BE2C (cell line): ENCODE measurements around the gene ATG7.
"Not testable (repeated sequence)": the region's sequence is repeated elsewhere in the genome, so short reads cannot be mapped to it uniquely, and the experiment has no call there.

Experiments
- DNase-seq: peaks from one replicate; pipeline ENCODE4 v3.0.0-alpha.2; 2020
- H3K27me3 ChIP-seq: fragments of 250-450 bp; sonication (Bioruptor Pico); 2 replicates; pipeline ENCODE4 v1.5.1; 2020; ENCODE audit warnings: mild to moderate bottlenecking
- H3K36me3 ChIP-seq: fragments of 250-450 bp; sonication (Bioruptor Pico); 2 replicates; pipeline ENCODE4 v1.5.1; 2020; ENCODE audit warnings: mild to moderate bottlenecking
- H3K4me1 ChIP-seq: fragments of 250-450 bp; sonication (Bioruptor Pico); 2 replicates; pipeline ENCODE4 v1.5.1; 2020
- H3K4me3 ChIP-seq: 2 replicates; pipeline ENCODE4 v1.5.1; 2011; ENCODE audit warnings: low read depth, low read length
- H3K9me3 ChIP-seq: fragments of 250-450 bp; sonication (Bioruptor Pico); 2 replicates; pipeline ENCODE4 v1.5.1; 2020
- TF ChIP-seq, protein P1 (sequence below): IDR thresholded peaks from 2 replicates; pipeline ENCODE4 v1.5.1; 2012; ENCODE audit warnings: mild to moderate bottlenecking, low read depth, low read length

ATG7 gene

DNA sequence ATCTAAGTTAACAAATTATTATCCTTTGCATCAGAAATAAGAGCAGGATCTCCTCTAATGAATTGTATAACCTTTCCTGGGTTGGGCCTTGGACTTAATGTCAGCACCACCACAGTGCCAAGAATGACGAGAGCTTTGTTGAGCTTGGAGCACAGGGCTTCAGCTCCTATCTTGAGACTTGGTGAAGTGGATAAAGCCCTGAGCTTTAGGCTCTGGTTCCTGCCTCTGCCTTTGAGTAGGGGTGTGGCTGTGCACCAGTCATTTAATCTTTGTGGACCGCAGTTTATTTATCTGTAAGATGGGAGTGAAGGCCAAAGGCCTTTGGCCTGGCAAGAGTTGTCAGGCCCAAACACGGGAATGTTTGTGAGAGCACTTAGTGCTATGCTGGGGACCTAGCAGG lies 209.4 kb downstream of the ATG7 start:
- TF ChIP-seq, protein P1, sequence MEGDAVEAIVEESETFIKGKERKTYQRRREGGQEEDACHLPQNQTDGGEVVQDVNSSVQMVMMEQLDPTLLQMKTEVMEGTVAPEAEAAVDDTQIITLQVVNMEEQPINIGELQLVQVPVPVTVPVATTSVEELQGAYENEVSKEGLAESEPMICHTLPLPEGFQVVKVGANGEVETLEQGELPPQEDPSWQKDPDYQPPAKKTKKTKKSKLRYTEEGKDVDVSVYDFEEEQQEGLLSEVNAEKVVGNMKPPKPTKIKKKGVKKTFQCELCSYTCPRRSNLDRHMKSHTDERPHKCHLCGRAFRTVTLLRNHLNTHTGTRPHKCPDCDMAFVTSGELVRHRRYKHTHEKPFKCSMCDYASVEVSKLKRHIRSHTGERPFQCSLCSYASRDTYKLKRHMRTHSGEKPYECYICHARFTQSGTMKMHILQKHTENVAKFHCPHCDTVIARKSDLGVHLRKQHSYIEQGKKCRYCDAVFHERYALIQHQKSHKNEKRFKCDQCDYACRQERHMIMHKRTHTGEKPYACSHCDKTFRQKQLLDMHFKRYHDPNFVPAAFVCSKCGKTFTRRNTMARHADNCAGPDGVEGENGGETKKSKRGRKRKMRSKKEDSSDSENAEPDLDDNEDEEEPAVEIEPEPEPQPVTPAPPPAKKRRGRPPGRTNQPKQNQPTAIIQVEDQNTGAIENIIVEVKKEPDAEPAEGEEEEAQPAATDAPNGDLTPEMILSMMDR: no peak
- no peaks in the 10 kb centered on the region for H3K36me3 ChIP-seq
- H3K27me3 ChIP-seq: no peaks in the 10 kb centered on the region
- no peak overlapping the region for H3K4me3 ChIP-seq
- H3K4me1 ChIP-seq: no peaks in the 10 kb centered on the region
- H3K9me3 ChIP-seq: no peaks in the 10 kb centered on the region
- no peak for DNase-seq

DNA sequence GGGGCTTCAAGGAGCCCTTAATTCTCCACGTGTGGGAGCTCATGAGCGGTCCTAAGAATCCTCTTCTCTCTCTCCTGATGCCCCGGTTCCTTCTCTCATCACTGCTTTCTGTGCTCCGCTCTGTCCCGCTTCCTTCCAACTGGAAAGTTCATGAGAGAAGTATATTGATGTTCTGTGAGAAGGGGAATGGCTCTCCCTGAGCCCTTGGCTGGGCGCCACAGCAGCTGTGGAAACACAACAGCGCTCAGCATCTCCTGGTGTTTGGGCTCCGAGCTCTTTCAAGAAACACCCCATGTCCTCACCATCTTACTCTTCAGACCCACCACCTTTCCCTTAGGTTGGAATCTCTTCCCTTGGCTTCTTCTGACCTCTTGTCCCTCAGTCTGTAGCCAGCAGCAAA lies 209.8 kb downstream of the ATG7 start:
- DNase-seq: no peak
- Histone ChIP-seq H3K36me3 (no peaks in the 10 kb centered on the region), H3K4me3 (no peak overlapping the region), H3K9me3 (no peaks in the 10 kb centered on the region), H3K4me1 (no peaks in the 10 kb centered on the region), H3K27me3 (no peaks in the 10 kb centered on the region)
- TF ChIP-seq, protein P1: no peak

DNA sequence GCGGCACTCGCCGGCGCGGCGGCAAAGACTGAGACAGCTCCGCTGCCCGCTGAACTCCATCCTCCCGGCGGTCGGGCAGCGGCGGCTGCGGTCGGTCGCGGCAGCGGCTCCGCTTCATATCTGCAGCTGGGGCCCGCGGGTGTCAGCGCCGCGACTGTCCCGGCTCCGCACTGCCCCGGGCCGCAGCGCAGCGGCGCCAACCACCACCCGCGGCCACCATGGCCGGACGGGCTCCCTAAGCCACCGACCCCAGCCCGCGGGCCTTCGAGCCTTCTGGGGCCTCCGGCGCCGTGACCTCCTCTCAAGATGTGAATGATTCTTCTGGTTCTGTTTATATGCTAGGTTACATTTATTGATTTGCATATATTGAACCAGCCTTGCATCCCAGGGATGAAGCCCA lies 216.2 kb downstream of the ATG7 start:
- not testable (repeated sequence) for DNase-seq, H3K36me3 ChIP-seq, H3K4me3 ChIP-seq, H3K4me1 ChIP-seq, H3K27me3 ChIP-seq, H3K9me3 ChIP-seq

DNA sequence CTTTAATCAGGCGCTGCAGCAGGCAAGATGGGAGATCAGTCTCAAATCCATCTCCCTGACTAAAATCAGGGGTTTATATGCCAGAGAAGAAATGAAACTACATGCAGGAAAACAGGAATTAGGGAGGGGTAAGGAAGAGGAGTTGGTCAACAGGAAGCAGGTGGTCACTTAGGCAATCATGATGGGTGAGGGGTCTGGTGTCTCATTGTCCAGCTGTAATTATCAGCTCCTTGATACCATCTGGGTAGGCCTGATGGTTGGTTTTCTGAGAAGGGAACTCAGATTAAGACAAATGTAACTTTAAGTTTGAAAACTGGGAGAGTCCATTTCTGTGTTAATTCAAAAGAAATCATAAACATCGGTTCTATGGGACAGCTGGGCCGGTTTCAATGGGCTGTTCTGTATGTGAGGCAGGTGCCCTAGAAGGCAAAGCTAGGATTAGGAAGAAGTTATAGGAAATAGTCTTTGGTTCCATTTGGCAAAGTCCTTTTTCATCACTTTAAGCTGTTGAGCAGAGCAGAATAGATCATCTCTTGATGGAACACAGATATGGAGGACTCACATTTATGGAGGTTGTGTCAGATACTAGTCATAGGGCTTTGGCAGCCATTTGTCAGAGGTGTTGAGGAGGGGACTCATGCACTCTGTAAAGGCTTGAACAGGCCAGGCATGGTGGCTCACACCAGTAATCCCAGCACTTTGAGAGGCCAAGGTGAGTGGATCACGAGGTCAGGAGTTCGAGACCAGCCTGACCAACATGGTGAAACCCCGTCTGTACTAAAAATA lies 222.1 kb downstream of the ATG7 start:
- Histone ChIP-seq H3K36me3 (no peaks in the 10 kb centered on the region), H3K9me3 (no peaks in the 10 kb centered on the region), H3K4me3 (no peak overlapping the region), H3K4me1 (no peaks in the 10 kb centered on the region), H3K27me3 (no peaks in the 10 kb centered on the region)
- DNase-seq: no peak
- TF ChIP-seq, protein P1: no peak

DNA sequence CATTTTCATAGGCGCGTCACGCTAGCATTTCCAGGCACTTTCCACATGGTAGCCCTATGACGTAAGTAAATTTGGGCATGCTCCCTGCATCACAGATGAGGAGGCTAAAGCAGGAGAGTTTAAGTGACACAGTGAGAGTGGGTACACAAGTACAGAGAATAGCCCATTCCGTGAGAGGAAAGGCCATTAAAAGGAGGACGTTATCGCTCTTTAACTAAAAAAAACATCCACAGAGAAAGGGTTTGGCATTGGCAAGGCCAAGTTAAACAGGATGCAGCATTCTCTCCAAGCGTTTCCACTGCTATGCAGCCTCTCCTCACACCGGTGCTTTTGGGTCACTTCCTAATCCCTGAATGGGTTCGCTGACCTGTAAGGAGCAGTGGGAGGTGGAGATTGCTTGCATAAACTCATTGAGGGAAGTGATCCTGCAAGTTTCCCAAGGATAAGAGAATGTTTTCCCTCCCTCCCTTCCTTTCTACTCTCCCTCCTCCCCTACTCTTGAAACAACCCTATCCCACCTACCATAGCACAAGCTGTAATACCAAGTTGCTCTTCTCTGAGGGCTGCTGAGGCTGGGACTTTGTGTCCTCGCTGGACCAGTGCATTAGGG lies 223.9 kb downstream of the ATG7 start:
- H3K4me3 ChIP-seq: no peak overlapping the region
- no peaks in the 10 kb centered on the region for H3K9me3 ChIP-seq
- H3K27me3 ChIP-seq: no peaks in the 10 kb centered on the region
- DNase-seq: no peak
- no peaks in the 10 kb centered on the region for H3K4me1 ChIP-seq
- H3K36me3 ChIP-seq: no peaks in the 10 kb centered on the region
- TF ChIP-seq, protein P1: no peak

DNA sequence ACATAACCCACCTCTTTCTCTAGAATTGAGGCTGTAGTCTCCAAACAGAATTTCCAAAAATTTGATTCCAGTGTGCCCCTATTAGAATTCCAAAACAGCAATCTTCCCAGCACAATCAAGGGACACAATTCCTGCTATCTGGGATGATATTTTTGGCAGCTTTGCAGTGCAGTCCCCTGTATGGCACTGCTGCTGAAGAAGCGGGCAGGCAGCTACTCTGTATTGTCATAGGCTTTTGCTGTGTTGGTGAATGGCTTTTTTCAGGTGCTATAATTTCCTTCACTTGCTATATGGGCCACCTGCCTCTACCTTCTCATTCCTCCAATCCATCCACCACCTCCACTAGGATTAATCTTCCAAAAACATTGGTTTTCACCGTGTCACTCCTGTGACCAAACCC lies 226.0 kb downstream of the ATG7 start:
- no peaks in the 10 kb centered on the region for H3K4me1 ChIP-seq
- H3K4me3 ChIP-seq: no peak overlapping the region
- no peaks in the 10 kb centered on the region for H3K36me3 ChIP-seq
- no peaks in the 10 kb centered on the region for H3K27me3 ChIP-seq
- no peaks in the 10 kb centered on the region for H3K9me3 ChIP-seq
- TF ChIP-seq, protein P1: no peak
- no peak for DNase-seq
